ENCODE measurements around the gene CTSZ.

Gene CTSZ

DNA sequence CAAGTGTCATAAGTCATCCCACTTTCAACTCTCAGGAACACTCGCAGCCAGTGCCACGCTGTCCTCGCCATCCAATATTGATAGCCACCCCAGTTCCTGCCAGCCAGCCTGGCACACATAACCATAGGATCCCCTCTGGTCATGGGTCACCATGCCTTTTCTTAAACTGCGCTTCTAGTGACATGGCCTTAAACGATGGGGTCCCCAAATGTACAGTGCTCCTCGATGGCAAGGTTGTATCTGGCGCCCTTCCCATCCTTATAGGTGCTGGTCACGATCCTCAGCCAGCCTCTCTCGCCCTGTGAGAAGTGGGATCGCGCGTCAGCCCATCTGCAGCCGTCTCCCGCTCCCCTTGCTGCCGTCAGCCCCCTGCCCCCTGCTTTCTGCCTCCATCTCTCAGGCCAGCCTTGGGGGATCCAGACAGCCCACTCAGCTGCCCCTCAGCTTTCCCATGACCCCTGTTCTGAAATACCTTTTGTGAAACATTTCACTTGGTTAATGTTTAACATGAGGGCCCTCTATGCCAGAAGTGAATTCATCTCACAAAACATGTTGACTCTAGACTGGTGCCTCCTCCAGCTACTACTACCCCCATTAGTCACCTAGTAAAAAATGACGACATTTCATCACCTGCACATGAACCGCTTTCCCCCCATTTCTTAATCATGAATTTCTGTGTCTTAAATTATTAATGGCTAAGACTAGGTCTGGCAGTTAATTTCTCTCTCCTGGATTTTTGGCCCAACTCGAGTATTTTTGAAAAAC, 11.4 kb downstream of the CTSZ start:
- no peak for DNase-seq

DNA sequence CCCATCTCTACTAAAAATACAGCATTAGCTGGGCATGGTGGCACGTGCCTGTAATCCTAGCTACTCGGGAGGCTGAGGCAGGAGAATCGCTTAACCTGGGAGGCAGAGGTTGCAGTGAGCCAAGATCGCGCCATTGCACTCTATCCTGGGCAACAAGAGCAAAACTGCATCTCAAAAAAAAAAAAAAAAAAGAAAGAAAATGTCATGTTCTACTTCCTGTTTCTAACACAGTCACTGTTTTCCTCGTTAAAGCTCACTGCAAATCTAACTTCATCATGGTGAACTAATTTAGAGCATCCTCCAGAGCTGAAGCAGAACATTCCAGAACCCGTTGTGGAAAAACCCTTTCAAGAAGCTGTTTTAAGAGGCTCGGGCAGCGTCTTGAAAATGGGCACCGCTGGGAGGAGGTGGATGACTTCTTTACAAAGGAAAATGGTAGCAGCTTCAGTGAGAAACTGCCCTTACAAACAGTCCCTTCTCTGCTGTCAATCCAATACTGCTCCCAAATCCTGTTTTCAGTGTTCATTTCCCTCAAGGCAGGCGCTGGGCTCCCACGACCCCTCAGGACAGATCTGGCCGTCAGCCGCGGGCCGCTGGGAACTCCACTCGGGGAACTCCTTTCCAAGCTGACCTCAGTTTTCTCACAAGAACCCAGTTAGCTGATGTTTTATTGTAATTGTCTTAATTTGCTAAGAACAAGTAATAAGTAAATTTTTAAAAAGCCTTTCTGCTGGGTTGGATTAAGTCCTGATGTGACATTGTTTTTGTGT, 12.5 kb downstream of the CTSZ start:
- DNase-seq = no peak

DNA sequence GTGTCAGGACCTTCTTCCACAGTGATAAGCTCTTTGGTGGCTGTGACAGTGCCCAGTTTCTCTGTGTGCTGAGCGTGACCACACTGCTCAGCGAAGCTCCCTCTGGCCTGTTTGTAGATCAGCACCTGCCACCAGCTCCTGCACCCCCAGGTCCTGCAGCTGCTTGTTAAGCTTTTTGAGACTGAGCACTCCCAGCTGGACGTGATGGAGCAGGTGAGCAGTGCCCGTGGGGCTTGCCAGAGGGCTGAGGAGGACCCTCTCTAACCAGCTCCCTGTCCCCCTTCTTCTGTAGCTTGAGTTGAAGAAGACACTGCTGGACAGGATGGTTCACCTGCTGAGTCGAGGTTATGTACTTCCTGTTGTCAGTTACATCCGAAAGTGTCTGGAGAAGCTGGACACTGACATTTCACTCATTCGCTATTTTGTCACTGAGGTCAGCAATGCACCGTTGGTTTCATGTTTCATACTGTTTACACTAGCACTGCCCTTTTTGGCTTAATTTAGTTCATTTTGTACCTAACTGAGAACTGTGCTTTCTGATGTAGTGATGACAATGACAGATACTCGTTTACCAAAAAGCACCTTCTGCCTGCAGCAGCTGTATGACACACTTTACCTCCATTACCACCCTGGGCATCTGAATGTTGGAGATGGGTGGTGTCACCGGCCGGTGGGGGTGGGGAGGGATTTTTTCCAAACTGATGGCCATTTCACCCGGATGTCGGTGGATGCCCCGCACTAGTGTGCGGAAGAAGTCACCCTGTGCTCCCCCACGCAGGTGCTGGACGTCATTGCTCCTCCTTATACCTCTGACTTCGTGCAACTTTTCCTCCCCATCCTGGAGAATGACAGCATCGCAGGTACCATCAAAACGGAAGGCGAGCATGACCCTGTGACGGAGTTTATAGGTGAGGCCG, 13.5 kb downstream of the CTSZ start:
- no peak for DNase-seq

DNA sequence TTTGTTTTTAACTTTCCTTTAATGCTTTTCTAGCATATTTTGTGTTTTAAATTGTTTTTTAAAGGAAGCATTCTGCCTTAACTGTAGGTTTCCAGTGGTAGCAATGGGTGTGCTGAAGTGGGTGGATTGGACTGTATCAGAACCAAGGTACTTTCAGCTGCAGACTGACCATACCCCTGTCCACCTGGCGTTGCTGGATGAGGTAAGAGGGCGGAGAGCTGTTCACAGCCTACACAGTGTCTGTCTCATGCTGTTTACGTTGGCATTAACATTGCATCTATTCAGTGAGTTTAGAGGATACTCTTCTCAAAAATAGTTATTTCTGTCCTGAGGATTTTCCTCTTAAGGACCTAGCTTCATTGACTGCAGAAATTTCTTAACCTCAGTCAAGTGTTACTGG, 14.1 kb downstream of the CTSZ start:
- DNase-seq = no peak

DNA sequence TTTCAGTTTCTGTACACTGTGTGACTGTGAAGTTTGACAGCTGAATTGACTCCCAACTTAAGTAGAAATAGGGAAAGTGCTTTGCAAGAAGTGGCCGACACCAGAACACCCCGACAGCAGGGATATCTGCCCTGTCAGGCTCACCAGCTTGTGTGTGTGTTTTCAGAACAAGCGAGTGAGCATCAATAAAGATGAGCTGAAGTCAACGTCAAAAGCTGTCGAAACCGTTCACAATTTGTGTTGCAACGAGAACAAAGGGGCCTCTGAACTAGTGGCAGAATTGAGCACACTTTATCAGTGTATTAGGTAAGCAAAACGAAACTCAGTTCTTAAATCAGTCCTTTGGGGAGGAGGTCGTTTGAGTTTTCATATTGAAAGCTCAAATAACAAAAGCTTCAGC, 15.3 kb downstream of the CTSZ start:
- no peak for DNase-seq

DNA sequence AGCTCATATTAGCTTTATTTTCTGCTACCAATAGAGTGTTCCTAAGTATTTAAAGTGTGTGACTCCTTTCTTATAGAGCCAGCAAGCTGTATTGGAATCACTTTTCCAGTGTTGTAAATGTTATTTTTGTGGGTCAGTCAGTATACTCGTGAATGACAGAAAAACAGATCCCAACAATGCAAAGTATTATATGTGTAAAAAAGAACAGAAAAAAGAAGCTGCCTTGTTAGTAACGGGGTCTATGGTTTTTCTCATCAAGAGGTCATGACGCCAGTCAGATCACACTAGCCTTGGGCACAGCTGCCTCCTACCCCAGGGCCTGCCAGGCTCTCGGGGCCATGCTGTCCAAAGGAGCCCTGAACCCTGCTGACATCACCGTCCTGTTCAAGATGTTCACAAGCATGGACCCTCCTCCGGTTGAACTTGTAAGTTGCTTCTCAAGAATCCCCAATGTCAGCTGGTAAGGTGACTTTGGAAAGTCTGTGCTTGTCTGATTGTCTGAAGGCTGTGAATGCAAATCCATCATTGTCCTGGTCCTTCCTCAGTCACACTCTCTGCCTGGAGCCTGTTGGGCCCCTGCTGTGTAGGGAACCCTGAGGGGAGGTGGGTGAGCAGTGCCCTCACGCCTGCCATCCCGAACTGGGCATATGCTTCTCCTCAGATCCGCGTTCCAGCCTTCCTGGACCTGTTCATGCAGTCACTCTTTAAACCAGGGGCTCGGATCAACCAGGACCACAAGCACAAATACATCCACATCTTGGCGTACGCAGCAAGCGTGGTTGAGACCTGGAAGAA, 16.2 kb downstream of the CTSZ start:
- DNase-seq = no peak

DNA sequence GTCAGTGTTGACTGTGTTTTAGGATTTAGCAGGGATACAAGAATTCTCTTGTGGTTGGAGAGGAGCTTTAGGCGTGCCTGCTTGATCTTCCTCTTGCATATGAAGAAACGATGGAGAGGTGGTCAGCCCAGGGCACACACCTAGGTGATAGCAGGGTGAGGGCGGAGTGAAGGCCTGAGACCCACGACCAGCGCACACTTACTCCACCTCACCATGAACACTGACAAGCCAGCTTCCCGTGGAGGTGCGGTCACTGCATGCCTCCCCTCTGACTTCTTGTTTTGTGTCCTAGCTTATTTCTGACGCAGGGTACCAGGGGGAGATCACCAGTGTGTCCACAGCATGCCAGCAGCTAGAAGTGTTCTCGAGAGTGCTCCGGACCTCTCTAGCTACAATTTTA, 17.9 kb downstream of the CTSZ start:
- peak; percentile 30 for DNase-seq

DNA sequence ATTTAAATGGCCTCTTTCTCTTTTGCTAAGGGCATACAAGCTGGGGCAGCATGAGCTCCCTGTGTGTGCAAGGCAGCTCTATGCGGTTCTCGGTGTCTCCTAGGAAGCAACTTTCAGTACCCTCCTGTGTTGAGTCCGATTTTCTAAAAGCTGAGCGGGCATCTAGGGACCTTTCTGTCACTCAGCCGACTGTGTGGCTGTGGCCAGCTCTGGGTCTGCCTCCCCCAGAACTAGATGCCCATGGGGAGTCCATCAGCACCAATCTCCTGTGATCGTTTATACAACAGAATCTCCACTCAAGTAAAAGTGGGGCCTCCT, 18.5 kb downstream of the CTSZ start:
- peak; percentile 21 for DNase-seq

DNA sequence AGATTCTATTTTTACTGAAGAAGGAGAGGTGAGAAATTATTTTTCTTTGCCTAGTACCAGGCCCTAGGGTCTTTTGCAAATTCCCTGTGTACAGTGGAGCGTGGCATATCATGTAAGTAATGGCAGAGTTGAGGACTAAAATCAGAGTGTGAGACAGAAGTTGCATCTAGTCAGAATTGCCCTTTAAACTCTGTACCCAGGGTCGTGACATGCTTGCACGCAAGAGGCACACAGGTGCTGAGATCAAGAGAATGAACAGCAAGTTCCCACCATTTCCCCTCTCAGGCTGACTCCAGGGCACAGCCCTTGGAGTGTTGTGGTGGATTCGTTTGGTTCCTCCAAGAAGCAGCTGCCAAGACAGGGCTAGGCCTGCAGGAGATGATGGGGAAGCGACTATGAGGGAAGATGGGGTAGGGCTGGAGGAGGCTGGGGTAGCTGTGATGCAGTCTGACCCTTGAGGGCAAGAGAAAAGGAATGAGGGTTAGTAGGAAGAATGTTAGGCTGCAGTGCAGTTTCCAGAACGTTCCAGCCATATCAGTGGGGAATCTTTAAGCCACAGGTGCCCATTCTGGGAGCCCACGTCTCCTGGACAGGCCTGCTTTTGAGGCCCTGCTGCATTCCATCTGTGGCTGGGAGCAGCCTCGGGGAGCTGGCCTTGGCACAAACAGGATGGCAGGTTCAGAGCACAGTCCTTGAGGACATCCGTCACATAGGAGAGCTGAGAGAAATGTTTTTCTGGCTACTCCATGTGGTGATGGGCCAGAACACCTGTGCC, 19.1 kb downstream of the CTSZ start:
- peak; percentile 30 for DNase-seq

DNA sequence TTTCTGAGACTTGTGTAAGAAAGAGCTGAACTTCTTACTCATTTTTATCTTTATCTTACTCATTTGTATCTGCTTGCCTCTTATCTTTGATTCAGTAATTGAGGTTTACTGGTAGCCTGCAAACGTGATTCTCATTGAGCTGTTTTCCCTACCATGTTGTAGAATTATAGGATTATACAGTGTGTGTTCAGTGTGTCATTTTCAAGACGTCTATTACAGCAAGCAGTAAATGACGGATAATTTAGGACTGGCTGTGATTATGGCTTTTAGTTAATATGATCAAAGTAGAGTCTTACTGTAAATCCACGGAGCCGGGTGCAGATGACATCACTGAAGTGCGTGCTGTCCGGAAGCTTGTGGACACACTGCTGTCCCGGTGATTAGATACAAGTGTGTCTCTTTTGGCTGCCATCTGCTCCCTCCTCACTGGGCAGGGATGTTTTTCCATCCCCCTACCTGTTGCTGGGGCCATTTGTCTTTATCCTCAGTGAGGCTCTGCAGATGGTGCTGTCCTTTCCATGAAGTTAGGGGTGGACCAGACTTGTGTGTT, 20.0 kb downstream of the CTSZ start:
- DNase-seq = peak; percentile 19

DNA sequence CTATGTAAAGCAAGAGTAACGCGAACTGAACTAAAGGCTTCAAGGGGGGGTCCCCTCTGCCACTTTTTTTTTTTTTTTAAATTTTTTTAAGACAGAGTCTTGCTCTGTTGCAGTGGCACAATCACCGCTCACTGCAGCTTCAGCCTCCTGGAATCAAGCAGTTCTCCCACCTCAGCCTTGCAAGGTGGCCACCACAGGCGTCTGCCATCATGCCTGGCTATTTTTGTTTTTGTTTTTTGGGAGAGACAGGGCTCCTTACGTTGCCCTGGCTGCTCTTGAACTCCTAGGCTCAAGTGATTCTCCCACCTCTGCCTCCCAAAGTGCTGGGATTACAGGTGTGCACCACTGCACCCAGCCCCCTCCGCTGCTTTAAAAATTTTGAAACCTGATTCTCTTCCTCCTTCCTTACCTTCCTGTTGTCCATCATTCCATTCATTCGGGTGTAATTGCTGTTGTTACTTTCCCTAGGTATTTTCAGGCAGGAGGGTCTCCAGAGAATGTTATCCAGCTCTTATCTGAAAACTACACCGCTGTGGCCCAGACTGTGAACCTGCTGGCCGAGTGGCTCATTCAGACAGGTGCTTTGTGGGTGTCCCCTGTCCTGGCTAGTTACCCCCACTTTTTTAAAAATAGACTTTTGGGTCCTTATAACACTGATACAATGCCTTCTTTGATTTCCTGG, 20.6 kb downstream of the CTSZ start:
- peak; percentile 11 for DNase-seq

DNA sequence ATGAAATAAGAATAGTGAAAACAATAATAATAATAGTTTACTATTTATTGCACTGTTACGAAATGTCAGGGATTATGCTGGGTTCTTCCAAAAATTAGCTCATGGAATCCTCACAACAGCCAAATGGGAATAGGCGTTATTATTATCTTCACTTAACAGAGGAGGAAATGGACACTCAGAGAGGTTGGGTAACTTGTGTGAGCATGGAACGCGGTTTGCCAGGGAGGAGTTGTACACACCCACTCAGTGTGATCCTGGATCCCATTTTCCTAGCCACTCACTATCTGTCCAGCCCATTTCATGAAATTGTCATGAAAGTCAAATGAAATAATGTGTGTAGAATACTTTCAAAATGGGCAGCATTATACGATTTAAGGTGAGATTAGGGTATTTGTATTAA, 21.4 kb downstream of the CTSZ start:
- DNase-seq = no peak

DNA sequence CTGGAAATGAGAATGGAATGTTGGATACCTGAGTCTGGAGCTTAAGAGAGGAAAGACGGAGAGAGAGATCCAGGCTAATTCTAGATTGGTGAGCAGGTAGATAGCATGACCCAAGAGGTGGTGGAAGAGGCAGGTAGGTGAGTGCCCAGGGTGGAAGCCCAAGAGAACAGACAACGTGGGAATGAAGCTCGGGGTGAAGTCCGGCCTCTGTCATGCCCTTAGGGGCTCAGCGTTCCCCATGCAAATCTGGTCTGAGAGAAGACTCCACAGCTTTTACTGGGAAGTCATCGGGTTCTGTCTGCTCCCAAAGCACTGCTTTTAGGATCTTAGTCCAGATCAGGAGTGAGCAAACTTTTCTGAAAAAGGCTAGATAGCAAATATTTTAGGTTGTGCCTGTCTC, 22.4 kb downstream of the CTSZ start:
- peak; percentile 47 for DNase-seq

DNA sequence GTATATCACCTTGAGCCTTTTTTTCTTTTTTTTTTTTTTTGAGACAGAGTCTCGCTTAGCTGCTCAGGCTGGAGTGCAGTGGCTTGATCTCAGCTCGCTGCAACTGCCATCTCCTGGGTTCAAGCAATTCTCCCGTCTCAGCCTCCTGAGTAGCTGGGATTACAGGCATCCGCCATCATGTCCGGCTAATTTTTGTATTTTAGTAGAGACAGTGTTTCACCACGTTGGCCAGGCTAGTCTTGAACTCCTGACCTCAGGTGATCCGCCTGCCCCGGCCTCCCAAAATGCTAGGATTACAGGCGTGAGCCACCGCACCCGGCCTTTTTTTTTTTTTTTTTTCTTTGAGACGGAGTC, 24.0 kb downstream of the CTSZ start:
- DNase-seq = peak; percentile 35

DNA sequence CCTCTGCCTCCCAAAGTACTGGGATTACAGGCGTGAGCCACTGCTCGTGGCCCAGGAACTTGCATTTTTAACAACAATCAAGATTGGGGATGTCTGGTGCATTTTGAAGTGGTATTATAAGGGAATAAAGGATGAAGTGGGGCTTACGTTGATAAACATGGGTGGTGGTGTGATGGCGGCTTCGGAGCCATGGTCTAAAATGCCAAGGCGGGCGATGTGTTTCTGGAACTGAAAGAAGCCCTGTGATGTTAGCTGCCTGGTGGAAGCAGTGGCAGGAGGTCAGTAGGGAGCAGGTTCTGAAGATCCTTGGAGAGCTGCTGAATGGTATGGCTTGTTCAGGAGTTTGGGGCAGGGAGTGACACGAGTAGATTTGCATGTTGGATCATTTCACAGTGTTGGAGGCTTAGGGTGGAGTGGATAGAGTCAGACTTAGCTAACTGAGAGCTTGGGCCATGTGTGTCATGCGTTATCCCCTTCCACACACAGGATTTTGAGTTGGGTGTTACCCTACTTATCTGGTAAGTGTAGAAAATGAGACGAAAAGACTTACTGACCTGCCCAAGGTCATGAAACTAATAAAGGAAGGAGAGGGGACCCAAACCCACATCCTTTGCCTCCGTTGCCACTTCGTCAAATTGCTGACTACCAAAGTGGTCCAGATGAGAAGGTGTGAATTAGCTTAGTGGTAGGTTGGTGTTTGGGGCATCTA, 24.5 kb downstream of the CTSZ start:
- DNase-seq = peak; percentile 56

DNA sequence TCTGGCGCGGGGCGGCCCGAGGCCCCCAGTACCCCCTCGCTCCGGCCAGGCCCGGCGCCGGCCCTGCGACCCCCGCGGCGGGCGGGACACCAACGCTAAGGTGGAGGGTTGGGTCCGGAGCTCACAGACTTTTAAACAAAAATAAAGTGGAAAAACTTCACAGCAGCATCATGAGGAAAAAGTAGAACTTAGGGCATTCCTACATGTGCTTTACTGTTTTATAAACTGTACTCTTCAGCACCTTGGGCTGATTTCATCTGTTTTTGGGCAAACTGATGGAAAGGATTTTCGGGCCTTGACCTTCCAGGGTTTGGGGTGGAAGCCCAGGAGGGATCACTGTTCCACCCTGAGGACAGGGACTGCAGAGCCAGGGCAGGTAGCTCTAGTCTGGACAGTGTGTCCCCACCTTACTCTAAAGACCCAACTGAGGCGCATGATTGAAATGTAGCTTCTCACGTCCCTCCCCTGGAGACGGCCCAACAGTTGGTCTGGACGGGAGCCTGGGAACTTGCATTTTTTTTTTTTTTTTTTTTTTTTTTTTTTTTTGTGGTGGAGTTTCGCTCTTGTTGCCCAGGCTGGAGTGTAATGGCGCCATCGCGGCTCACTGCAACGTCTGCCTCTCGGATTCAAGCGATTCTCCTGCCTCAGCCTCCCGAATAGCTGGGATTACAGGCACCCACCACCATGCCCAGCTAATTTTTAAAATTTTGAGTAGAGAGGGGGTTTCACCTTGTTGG, 25.3 kb downstream of the CTSZ start:
- peak; percentile 73 for DNase-seq

DNA sequence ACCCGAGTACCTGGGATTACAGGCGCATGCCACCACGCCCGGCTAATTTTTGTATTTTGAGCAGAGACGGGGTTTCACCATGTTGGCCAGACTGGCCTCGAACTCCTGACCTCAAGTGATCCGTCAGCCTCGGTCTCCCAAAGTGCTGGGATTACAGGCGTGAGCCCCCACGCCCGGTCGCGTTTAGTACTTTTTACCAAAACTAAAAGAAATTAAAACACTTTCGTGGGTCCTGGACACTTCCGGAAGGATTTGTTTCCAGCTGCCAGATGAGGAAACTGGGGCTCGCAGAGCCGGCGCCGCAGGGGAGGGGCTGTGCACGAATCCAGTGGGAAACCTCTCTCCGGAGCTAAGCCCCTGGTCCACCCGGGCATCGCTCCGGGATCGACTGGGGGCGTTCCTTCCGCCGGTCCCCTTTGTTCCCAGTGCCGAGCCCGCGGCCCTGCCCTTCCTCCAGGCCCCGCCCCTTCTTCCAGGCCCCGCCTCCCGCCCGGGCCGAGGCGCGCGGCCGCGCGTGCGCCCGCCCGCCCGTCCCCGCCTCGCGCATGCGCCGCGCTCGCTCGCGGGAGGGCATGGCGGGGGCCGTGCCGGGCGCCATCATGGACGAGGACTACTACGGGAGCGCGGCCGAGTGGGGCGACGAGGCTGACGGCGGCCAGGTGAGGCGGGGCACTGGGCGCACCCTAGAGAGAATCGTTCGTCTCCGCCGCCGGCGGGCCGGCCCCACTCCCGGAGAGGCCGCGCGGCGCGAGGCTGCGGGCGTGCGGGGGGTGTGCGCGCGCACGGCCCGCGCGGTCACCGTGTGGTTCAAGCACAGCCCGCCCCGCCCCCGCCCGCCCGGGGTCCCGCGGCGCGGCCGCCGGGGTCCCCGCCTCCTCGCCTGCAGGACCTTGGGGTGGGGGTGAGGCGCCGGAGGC, 26.1 kb downstream of the CTSZ start, which contains the start of gene NELFCD:
NELFCD (plus strand) TSS at position 546 of the 917 bp plus-strand sequence; CDS start at position 600, 54 bp downstream.
- peak; percentile 96 for DNase-seq

Data from activated CD8-positive, alpha-beta memory T cell treated with anti-CD3 and anti-CD28 coated beads for 24 hours (primary cell).